Right atrium auricular region (tissue), 2 donors: ENCODE measurements around the gene TUBA3D. TPM values are rescaled to one million over a fixed set of nuclear protein-coding genes. Genes with fewer than 3 reads are reported as not detected.
"Not testable (repeated sequence)": the region's sequence is repeated elsewhere in the genome, so short reads cannot be mapped to it uniquely, and the experiment has no call there.

Experiments used
- DNase-seq: peaks from one replicate; pipeline ENCODE4 v3.0.0-alpha.2; 2019; ENCODE audit warnings: low spot score
- H3K27ac ChIP-seq, 2 donors: fragments of 200-600 bp; sonication (generic); 1 replicate in 1 of 2; 2 replicates in 1 of 2; pipeline ENCODE4 v1.5.1; 2016 to 2019
- H3K27me3 ChIP-seq, 2 donors: fragments of 200-600 bp; sonication (generic); one replicate each; pipeline versions ENCODE4 v1.5.1 to v1.6.0; 2017 to 2019
- H3K36me3 ChIP-seq: fragments of 200-600 bp; sonication (generic); one replicate; pipeline ENCODE4 v1.5.1; 2016
- H3K4me1 ChIP-seq, 2 donors: fragments of 200-600 bp; sonication (generic); one replicate each; pipeline versions ENCODE4 v1.5.1 to v1.6.0; 2017 to 2019
- H3K4me3 ChIP-seq, 2 donors: fragments of 200-600 bp; sonication (generic); 1 replicate in 1 of 2; 2 replicates in 1 of 2; pipeline ENCODE4 v1.5.1; 2017 to 2019; ENCODE audit warnings: mild to moderate bottlenecking in 1 of 2, moderate library complexity in 1 of 2
- H3K9me3 ChIP-seq, 2 donors: fragments of 200-600 bp; sonication (generic); one replicate each; pipeline ENCODE4 v1.5.1; 2019
- total RNA-seq, 2 donors: library from RNA; depleted of rRNA; stranded (reverse); fragments of >200 nt; gene quantifications; one replicate each; pipeline ENCODE4 v1.1.0, GENCODE V29; 2016
- TF ChIP-seq, protein P1 (sequence below), 2 donors: fragments of 200-600 bp; sonication (generic); IDR thresholded peaks; one replicate each; pipeline ENCODE4 v1.5.1; 2019; ENCODE audit warnings: antibody characterized with exemption in 2 of 2

The TUBA3D gene
- 10 to 100 TPM; 13.0 to 34.2 TPM for total RNA-seq

DNA sequence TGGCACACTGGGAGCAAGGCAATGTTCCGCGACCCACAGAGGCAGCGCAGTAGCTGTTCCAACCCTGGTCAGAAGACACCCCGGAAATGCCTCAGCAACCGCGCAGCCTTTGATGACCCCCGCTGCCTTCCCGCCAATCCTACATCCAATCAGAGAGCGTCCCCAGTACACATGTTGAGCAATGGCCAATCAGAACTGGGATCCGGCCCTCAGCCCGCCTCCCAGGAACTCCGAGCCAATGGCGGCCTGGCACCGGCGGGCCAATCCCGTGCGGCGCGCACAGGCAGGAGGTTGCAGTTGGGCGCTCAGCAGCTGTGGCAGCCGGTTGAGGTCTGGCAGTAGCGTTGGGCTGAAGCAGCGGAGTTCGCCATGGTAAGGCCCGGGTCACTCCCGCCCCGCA, at the start of gene TUBA3D:
Gene TUBA3D (plus strand): TSS at position 289 of the 400 bp plus-strand sequence. CDS start 81 bp downstream, at position 370.
- Histone ChIP-seq H3K27me3 (no peaks in the 10 kb centered on the region), H3K36me3 (no peaks in the 10 kb centered on the region), H3K9me3 (no peaks in the 10 kb centered on the region), H3K4me3 (no peak within 1 kb of the TSS), H3K4me1 (no peaks in the 10 kb centered on the region), H3K27ac (no peak within 1 kb of the TSS)
- TF ChIP-seq, protein P1, sequence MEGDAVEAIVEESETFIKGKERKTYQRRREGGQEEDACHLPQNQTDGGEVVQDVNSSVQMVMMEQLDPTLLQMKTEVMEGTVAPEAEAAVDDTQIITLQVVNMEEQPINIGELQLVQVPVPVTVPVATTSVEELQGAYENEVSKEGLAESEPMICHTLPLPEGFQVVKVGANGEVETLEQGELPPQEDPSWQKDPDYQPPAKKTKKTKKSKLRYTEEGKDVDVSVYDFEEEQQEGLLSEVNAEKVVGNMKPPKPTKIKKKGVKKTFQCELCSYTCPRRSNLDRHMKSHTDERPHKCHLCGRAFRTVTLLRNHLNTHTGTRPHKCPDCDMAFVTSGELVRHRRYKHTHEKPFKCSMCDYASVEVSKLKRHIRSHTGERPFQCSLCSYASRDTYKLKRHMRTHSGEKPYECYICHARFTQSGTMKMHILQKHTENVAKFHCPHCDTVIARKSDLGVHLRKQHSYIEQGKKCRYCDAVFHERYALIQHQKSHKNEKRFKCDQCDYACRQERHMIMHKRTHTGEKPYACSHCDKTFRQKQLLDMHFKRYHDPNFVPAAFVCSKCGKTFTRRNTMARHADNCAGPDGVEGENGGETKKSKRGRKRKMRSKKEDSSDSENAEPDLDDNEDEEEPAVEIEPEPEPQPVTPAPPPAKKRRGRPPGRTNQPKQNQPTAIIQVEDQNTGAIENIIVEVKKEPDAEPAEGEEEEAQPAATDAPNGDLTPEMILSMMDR (IDR thresholded peaks at IDR 0.05): no peak
- peak; percentile 42 for DNase-seq

DNA sequence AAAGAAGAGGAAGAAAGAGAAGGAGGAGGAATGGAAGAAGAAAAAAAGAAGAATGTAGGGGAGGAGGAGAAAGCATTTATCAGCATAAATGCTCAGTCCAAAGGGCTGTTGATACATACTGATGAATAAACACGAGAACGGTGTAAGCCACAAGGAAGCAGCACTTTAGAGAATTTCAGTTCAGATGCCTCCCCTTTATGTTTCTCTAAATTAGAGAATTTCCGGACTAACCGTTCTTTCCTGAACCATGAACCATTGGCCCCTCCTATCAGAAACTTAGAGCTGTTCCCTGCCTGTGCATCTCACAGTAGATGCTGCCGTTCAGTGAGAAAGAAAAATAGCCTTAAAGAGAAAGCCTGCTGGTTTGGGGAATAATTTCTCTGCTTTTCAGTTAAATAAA, 49.2 kb upstream of the TUBA3D start:
- Histone ChIP-seq H3K27ac (no peak overlapping the region), H3K4me3 (no peak overlapping the region), H3K27me3 (no peaks in the 10 kb centered on the region), H3K4me1 (no peaks in the 10 kb centered on the region), H3K9me3 (no peaks in the 10 kb centered on the region), H3K36me3 (no peaks in the 10 kb centered on the region)
- no peak for DNase-seq
- TF ChIP-seq, protein P1 (IDR thresholded peaks at IDR 0.05): no peak

DNA sequence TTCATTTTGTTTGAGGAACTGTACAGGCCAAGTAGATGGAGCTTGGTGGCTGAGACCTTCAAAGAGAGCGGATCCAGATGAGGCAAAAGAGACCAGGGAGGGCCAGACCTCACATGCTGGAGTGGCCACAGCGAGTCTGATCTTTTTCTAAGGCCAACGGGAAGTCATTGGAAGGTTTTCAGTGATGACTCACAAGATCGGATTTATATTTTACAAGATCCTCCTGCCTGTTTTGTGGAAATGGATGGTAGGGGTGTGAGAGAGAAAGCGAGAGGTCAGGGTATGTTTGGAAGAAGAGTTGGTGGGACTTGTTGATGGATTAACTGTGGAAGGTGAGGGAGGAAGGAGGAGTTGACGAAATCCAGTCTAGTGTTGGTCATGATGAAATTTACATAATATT, 44.6 kb upstream of the TUBA3D start:
- Histone ChIP-seq H3K9me3 (no peaks in the 10 kb centered on the region), H3K4me3 (no peak overlapping the region), H3K4me1 (no peaks in the 10 kb centered on the region), H3K27me3 (no peaks in the 10 kb centered on the region), H3K27ac (no peak overlapping the region), H3K36me3 (no peaks in the 10 kb centered on the region)
- no peak for DNase-seq
- TF ChIP-seq, protein P1 (IDR thresholded peaks at IDR 0.05): no peak

DNA sequence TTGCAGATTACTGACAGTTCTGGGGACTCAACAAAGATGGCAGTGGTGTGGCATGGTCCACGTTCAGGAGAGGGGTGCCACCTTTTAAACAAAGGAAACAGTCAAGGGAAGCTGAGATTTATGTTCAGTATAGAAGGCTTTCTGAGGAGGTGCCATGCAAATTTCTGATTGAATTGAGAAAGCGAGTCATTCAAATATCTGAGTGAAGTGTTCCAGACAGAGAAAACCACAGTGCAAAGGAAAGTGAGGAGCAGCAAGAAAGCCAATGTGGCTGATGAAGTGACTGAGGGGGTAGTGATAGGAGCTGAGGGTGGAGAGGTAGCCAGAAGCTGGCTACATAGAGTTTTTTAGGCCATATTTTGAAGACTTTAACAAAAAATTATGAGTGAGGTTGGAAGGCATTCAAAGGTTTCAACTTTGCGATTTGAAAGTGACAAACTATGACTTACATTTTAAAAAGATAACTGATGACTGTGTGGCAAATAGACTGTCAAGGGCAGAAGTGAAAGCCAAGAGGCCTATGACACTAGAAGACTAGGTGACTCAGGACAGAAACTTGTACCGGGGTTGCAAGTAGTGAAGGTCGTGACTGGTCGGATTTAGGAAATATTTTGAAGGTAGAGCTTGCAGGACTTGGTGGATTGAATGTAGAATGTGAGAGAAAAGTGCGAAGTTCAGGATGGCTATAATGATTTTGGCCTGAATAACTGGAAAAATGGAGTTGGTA, 35.0 kb upstream of the TUBA3D start:
- H3K4me3 ChIP-seq, H3K9me3 ChIP-seq, H3K36me3 ChIP-seq, H3K27me3 ChIP-seq, H3K27ac ChIP-seq, H3K4me1 ChIP-seq, DNase-seq: not testable (repeated sequence)

DNA sequence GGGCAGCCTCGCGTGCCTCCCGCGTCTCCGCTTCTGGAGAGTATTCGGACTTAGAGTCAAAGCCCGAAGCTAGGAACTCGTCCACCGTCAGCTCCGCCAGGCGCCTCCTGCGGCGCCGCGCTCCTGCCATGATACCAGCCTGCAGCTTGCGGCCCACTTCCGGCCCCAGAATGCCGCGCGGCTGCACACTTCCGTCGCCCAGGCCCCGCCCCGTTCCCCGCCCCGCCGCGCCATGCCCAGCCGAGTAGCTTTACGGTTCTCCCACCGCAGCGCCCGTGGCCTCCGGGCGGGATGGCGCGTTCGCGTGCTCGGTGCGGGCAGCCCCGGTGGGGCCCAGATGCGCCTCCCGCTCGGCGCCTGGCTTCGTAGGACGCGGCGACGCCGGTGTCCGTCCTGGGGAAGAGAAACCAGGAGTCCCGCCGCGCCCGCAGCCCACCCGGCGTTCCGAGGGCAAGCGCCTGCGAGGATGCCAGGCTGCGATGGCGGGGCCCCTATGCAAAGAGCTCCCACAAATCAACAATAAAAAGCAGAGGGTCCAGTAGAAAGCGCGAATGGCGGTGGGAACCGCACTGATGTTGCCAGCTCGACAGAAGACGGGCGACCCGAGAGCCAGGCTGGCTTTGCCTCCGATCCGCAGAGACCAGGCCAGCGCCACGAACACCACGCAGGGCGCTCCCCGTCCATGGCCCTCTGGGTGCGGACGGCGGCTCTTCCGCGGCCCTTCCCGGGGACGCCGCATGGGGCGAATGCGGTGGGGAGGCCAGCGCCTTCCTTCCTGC, 31.0 kb upstream of the TUBA3D start:
- H3K4me3 ChIP-seq, H3K27me3 ChIP-seq, H3K36me3 ChIP-seq, H3K27ac ChIP-seq, H3K9me3 ChIP-seq, H3K4me1 ChIP-seq, DNase-seq: not testable (repeated sequence)

DNA sequence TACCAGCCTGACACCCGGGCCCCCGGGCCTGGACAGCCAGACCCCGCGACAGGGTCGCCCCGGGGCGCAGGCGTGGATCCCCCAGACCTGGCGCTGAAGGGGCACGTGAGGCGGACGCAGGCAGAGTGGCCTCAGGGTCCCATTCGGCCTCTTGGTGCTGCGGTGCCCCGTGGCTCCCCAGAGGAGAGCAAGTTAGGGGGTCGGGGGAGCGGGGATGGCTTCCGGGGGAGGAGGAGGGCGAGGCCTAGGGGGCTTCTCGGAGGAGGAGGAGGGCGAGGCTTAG, 30.5 kb upstream of the TUBA3D start:
- not testable (repeated sequence) for H3K27me3 ChIP-seq, H3K4me1 ChIP-seq, DNase-seq, H3K36me3 ChIP-seq, H3K4me3 ChIP-seq, H3K27ac ChIP-seq, H3K9me3 ChIP-seq

DNA sequence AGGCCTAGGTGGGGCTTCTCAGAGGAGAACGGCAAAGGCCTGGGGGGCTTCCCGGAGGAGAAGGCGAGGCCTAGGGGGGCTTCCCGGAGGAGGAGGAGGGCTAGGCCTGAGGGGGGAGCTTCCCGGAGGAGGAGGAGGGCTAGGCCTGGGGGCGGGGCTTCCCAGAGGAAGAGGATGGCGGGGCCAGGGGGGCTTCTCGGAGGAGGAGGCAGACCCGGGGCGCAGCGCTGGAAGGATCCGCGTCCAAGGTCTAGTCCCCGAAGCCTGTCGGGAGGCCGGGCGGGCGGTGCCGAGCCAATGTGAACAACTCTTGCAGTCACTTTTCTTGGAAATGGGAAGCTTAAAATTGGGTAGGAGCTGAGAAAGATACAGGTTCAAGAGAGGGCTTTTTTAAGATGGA, 30.0 kb upstream of the TUBA3D start:
- TF ChIP-seq, protein P1 (IDR thresholded peaks at IDR 0.05): no peak
- Histone ChIP-seq H3K4me3 (no peak overlapping the region), H3K27me3 (no peaks in the 10 kb centered on the region), H3K4me1 (no peaks in the 10 kb centered on the region), H3K9me3 (no peaks in the 10 kb centered on the region), H3K36me3 (no peaks in the 10 kb centered on the region), H3K27ac (no peak overlapping the region)
- no peak for DNase-seq

DNA sequence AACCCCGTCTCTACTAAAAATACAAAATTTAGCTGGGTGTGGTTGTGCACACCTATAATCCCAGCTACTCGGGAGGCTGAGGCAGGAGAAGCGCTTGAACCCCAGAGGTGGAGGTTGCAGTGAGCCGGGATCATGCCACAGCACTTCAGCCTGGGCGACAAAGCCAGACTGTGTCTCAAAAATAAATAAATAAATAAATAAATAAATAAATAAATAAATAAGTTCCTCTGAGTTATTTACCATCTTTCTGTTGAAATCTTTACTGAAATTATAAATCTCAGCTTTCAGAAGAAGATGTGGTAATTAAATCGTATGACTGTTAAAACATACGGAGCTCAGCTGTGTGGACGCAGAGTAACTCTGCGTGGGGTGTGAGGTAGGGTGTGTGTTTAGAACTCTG, 27.9 kb upstream of the TUBA3D start:
- not testable (repeated sequence) for H3K4me1 ChIP-seq, DNase-seq, H3K27ac ChIP-seq, H3K36me3 ChIP-seq, H3K27me3 ChIP-seq, H3K9me3 ChIP-seq, H3K4me3 ChIP-seq

DNA sequence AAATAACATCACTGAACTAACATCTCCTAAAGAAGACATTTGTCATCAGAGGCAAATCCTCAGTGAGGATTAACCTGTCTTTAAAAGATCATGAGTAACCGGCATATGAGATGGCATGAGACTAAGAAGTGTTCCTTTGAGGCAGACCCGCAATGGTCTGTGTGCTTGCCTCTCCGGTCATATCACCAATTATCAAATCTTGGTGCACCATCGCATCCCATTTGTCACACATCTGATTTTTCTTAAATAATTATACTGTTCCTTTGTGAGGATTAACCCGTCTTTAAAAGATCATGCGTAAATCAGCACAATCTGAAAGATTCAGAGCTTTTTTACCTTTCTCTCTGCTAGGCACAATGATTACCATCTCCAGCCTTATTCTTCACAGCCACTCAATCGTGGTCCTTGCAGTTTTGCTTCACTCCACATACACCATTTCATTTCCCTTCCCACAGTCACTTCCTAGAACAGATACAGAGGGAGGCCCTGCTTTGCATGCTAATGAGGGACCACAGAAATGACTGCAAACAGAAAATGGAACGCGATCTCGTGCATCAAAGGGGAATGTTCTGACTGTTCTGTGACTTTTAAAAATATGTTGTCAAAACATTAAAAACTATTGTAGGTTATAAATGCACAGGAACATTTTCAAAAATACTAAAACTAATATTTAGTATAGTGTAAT, 24.5 kb upstream of the TUBA3D start:
- not testable (repeated sequence) for H3K9me3 ChIP-seq, H3K4me3 ChIP-seq, H3K4me1 ChIP-seq, H3K27me3 ChIP-seq, H3K27ac ChIP-seq, H3K36me3 ChIP-seq, DNase-seq

DNA sequence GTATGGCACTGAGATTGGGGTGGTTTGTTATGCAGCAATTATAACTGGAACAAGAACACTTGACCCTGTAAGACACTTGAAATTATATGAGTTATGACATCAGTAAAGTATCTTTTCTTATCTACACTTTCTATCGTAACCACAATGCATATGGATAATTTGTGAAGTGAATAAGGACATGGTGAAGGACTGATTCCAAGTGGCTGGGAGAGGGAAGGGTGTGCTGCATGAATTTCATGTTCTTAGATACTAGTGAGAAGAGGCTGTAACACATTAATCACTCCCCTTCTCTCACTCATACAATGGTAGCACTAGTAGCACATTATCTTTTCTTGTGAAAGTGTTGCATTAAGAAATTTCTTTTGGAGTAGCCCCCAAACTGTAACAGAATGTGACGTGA, 21.0 kb upstream of the TUBA3D start:
- not testable (repeated sequence) for H3K4me1 ChIP-seq, H3K27ac ChIP-seq, H3K36me3 ChIP-seq, H3K27me3 ChIP-seq, DNase-seq, H3K4me3 ChIP-seq, H3K9me3 ChIP-seq
